Esophagus squamous epithelium (tissue), 4 donors: Measurements from ENCODE around the gene SLC6A19.

Experiments
- CTCF ChIP-seq, 6 experiments: fragments of 450-650 bp in 4 of 6; fragments of 200-600 bp in 2 of 6; sonication (generic) in 2 of 6; IDR thresholded peaks; one replicate each; pipeline ENCODE4 v1.5.1; 2016 to 2019; ENCODE audit warnings: antibody characterized with exemption in 6 of 6, mild to moderate bottlenecking in 4 of 6, moderate library complexity in 4 of 6
- POLR2A ChIP-seq, 4 donors: fragments of 450-650 bp; IDR thresholded peaks; one replicate each; pipeline ENCODE4 v1.6.1; 2017; ENCODE audit warnings: antibody characterized with exemption in 4 of 4, mild to moderate bottlenecking in 4 of 4, moderate library complexity in 3 of 4

DNA sequence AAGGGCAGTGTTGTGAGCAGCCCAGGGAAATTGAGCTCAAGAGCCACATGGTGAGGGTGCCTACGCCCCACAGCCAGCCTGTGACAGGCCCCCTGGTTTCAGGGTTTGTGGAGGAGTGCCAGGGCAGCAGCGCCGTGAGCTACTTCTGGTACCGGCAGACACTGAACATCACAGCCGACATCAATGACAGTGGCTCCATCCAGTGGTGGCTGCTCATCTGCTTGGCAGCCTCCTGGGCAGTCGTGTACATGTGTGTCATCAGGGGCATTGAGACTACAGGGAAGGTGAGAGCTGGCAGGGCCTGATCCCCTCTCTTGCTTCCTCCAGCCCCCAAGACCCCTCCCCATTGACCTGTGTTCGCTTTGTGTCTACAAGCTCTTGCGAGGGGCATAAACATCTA, 34.0 kb downstream of the SLC6A19 start:
- TF ChIP-seq CTCF (IDR thresholded peaks at IDR 0.05) (no peak), POLR2A (IDR thresholded peaks at IDR 0.05) (no peak)
